Karpas-422 (cell line): ENCODE measurements around the gene MAPKAP1. TPM values are rescaled to one million over a fixed set of nuclear protein-coding genes. Genes with fewer than 3 reads are reported as not detected.

Experiments used
- DNase-seq: peaks from one replicate; pipeline ENCODE4 v3.0.0-alpha.2; 2015
- H2AFZ ChIP-seq: fragments of 200-600 bp; sonication (generic); 2 replicates; pipeline ENCODE4 v1.6.1; 2014; ENCODE audit warnings: antibody characterized with exemption, low read length, mixed read lengths
- H3K27ac ChIP-seq: fragments of 200-600 bp; sonication (generic); 2 replicates; pipeline ENCODE4 v1.5.1; 2014; ENCODE audit warnings: mild to moderate bottlenecking, low read length, moderate library complexity
- H3K27me3 ChIP-seq: fragments of 200-600 bp; sonication (generic); 2 replicates; pipeline ENCODE4 v1.6.1; 2014; ENCODE audit warnings: low read length, mixed read lengths
- H3K36me3 ChIP-seq: fragments of 200-600 bp; sonication (generic); 2 replicates; pipeline ENCODE4 v1.6.1; 2014; ENCODE audit warnings: low read length, mixed read lengths; ENCODE audit not compliant: insufficient read depth
- H3K4me1 ChIP-seq: fragments of 200-600 bp; sonication (generic); 2 replicates; pipeline ENCODE4 v1.6.1; 2014; ENCODE audit warnings: mild to moderate bottlenecking, low read length, mixed read lengths
- H3K4me2 ChIP-seq: fragments of 200-600 bp; sonication (generic); 2 replicates; pipeline ENCODE4 v1.6.1; 2014; ENCODE audit warnings: low read length, low read depth, mild to moderate bottlenecking; ENCODE audit not compliant: poor library complexity, severe bottlenecking
- H3K4me3 ChIP-seq: fragments of 200-600 bp; sonication (generic); 2 replicates; pipeline ENCODE4 v1.5.1; 2014; ENCODE audit warnings: mild to moderate bottlenecking, antibody characterized with exemption, low read length, mixed read lengths
- H3K79me2 ChIP-seq: fragments of 200-600 bp; sonication (generic); 2 replicates; pipeline ENCODE4 v1.6.1; 2014; ENCODE audit warnings: mild to moderate bottlenecking, low read length, mixed read lengths
- H3K9ac ChIP-seq: fragments of 200-600 bp; sonication (generic); 2 replicates; pipeline ENCODE4 v1.6.0; 2014; ENCODE audit warnings: low read length
- H3K9me2 ChIP-seq: fragments of 200-600 bp; sonication (generic), shearing (Covaris generic); replicated peaks from 2 replicates; pipeline ENCODE4 v1.6.0; 2014; ENCODE audit warnings: mild to moderate bottlenecking, low read length, moderate library complexity; ENCODE audit not compliant: insufficient read depth
- H3K9me3 ChIP-seq: fragments of 300-700, 200-600 bp; sonication (generic); 2 replicates; pipeline ENCODE4 v1.6.1; 2014; ENCODE audit warnings: low read length, mixed read lengths
- H4K20me1 ChIP-seq: fragments of 200-600 bp; sonication (generic); 2 replicates; pipeline ENCODE4 v1.6.1; 2014; ENCODE audit warnings: mild to moderate bottlenecking, antibody characterized with exemption, low read length, low read depth; ENCODE audit not compliant: insufficient read depth
- total RNA-seq: library from RNA; depleted of rRNA; stranded (reverse); fragments of >200 nt; shearing (Covaris generic); gene quantifications from 2 replicates; pipeline ENCODE4 v1.2.3, GENCODE V29; 2014; ENCODE audit warnings: low replicate concordance

The MAPKAP1 gene
- total RNA-seq, 1 experiment from 2014 or later, result 62.8 TPM

DNA sequence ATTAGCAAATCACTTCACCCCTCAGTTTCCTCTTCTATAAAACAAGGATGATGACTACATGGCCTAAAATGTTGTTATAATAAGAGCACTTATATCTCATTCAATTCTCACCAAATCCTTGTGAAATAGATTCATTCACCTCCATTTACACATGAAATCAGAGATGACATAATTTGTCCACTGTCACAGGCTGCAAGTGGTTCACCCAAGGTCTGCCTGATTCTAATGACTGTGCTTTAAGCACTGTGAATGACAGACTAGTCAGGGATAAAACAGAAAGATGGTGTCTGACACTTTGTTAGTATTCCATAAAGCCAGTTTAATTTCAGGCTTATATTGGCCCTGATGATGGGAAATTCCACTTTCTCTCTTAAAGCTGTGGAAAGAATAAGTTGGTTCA is 209.5 kb downstream of the MAPKAP1 start:
- peaks cover 4% of the 10 kb centered on the region; the same call in 1 of the 2 replicates for H3K79me2 ChIP-seq
- H3K9me2 ChIP-seq, result no peaks in the 10 kb centered on the region
- no peaks in the 10 kb centered on the region for H4K20me1 ChIP-seq
- peaks cover 20% of the 10 kb centered on the region for H3K4me1 ChIP-seq
- H3K9me3 ChIP-seq, result no peaks in the 10 kb centered on the region
- no peaks in the 10 kb centered on the region for H3K36me3 ChIP-seq
- no peak for DNase-seq
- no peak overlapping the region for H3K4me3 ChIP-seq
- H3K27ac ChIP-seq, result no peak overlapping the region
- no peak overlapping the region for H2AFZ ChIP-seq
- no peak overlapping the region for H3K4me2 ChIP-seq
- H3K27me3 ChIP-seq, result no peaks in the 10 kb centered on the region
- H3K9ac ChIP-seq, result no peak overlapping the region

- no peak overlapping the region for H3K4me2 ChIP-seq
- no peak overlapping the region for H3K27ac ChIP-seq
- peaks cover 20% of the 10 kb centered on the region for H3K4me1 ChIP-seq
- no peaks in the 10 kb centered on the region for H3K36me3 ChIP-seq
- no peaks in the 10 kb centered on the region for H4K20me1 ChIP-seq
- DNase-seq, result no peak
- H3K9ac ChIP-seq, result no peak overlapping the region
- no peaks in the 10 kb centered on the region for H3K9me3 ChIP-seq
- H3K27me3 ChIP-seq, result no peaks in the 10 kb centered on the region
- no peak overlapping the region for H3K4me3 ChIP-seq
- no peak overlapping the region for H2AFZ ChIP-seq
- no peaks in the 10 kb centered on the region for H3K9me2 ChIP-seq
- H3K79me2 ChIP-seq, result peaks cover 4% of the 10 kb centered on the region; the same call in 1 of the 2 replicates
Observed at GRCh38 chr9:125496313-125496834, 210.6 kb downstream of the MAPKAP1 start.

GRCh38 chr9:125495172-125496119 is 211.6 kb downstream of the MAPKAP1 start:
- Histone ChIP-seq H3K9me2 (no peaks in the 10 kb centered on the region), H3K4me1 (peaks cover 20% of the 10 kb centered on the region), H3K4me3 (no peak overlapping the region), H3K27ac (no peak overlapping the region; the same call in 1 of the 2 replicates), H3K9me3 (no peaks in the 10 kb centered on the region), H3K79me2 (peaks cover 4% of the 10 kb centered on the region; the same call in 1 of the 2 replicates), H3K36me3 (no peaks in the 10 kb centered on the region), H4K20me1 (no peaks in the 10 kb centered on the region), H3K4me2 (peak overlapping the region; percentile 24), H2AFZ (no peak overlapping the region), H3K27me3 (no peaks in the 10 kb centered on the region), H3K9ac (no peak overlapping the region)
- no peak for DNase-seq

DNA sequence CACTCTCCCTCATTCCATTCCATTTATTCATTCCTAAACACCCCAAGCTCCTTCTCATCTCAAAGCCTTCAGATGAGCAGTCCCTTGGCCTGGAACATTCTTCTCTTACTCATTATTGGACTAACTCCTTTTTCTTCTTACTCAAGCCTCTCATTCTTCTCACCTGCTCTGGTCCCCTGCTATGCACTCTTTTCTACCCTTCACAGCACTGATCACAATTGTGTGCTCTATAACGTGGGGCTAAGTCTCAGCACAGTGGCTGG is 212.4 kb downstream of the MAPKAP1 start:
- Histone ChIP-seq H3K79me2 (peaks cover 4% of the 10 kb centered on the region; the same call in 1 of the 2 replicates), H3K9me3 (no peaks in the 10 kb centered on the region), H3K9ac (no peak overlapping the region), H3K36me3 (no peaks in the 10 kb centered on the region), H3K4me1 (peaks cover 20% of the 10 kb centered on the region), H2AFZ (no peak overlapping the region), H3K9me2 (no peaks in the 10 kb centered on the region), H3K27ac (no peak overlapping the region; the same call in 1 of the 2 replicates), H4K20me1 (no peaks in the 10 kb centered on the region), H3K27me3 (no peaks in the 10 kb centered on the region), H3K4me2 (no peak overlapping the region), H3K4me3 (no peak overlapping the region)
- no peak for DNase-seq

- Histone ChIP-seq H3K79me2 (peaks cover 4% of the 10 kb centered on the region; the same call in 1 of the 2 replicates), H3K4me2 (no peak overlapping the region), H3K9ac (no peak overlapping the region), H4K20me1 (no peaks in the 10 kb centered on the region), H3K36me3 (no peaks in the 10 kb centered on the region), H3K27me3 (no peaks in the 10 kb centered on the region), H3K4me3 (no peak overlapping the region), H3K9me2 (no peaks in the 10 kb centered on the region), H3K27ac (no peak overlapping the region), H2AFZ (no peak overlapping the region), H3K4me1 (peaks cover 20% of the 10 kb centered on the region), H3K9me3 (no peaks in the 10 kb centered on the region)
- DNase-seq, result no peak
Observed at GRCh38 chr9:125493881-125494652, 212.9 kb downstream of the MAPKAP1 start.

DNA sequence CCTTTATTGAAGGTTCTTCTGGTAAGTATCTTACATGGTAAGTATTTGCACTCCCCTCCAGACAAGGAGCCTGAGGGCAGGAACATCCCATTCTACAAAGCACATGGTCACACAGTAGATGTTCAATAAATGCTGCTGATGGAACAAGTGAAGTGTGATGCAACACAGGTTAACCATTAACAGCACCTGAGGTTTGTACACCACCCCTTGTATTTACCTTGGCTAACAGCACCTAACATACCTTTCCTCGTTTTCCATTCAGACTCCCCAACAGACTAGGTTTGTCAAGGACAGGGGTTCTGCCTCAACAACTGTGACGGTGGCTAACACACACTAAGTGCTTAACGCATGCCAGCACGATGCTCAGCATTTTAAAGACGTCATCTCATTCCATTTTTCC is 213.6 kb downstream of the MAPKAP1 start:
- H3K9ac ChIP-seq, result no peak overlapping the region
- no peaks in the 10 kb centered on the region for H3K36me3 ChIP-seq
- no peak for DNase-seq

DNA sequence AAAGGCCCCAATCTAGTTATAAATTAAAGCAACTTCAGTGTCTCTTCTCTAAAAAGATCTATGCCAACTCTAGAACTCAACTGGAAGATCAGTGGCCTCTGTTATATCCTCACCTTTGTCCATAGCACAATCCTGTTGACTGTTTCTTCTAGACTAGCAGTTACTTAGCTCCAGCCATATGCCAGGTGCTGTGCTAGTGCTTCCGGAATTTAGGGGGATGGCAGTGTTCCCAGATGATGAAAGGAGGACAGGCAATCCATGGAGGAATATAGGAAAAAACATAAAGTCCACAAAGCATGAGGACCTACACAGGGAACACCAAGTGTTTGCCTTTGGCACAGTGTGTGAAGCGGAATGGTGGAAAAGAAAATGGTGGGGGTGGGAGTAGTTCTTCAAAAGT is 214.3 kb downstream of the MAPKAP1 start:
- Histone ChIP-seq H3K9me3 (no peaks in the 10 kb centered on the region), H4K20me1 (no peaks in the 10 kb centered on the region), H3K9ac (no peak overlapping the region), H3K27me3 (no peaks in the 10 kb centered on the region), H3K4me2 (no peak overlapping the region), H3K36me3 (no peaks in the 10 kb centered on the region), H3K27ac (no peak overlapping the region), H2AFZ (no peak overlapping the region), H3K4me1 (peaks cover 20% of the 10 kb centered on the region), H3K9me2 (no peaks in the 10 kb centered on the region), H3K4me3 (no peak overlapping the region), H3K79me2 (peaks cover 4% of the 10 kb centered on the region; the same call in 1 of the 2 replicates)
- no peak for DNase-seq

More for the DNA sequence above, 213.6 kb downstream of the MAPKAP1 start:
- Histone ChIP-seq H4K20me1 (no peaks in the 10 kb centered on the region), H3K9me2 (no peaks in the 10 kb centered on the region), H3K4me1 (peaks cover 20% of the 10 kb centered on the region), H3K79me2 (peaks cover 4% of the 10 kb centered on the region; the same call in 1 of the 2 replicates), H3K4me3 (no peak overlapping the region), H3K9me3 (no peaks in the 10 kb centered on the region), H3K27ac (no peak overlapping the region), H3K27me3 (no peaks in the 10 kb centered on the region), H3K4me2 (no peak overlapping the region), H2AFZ (no peak overlapping the region)

DNA sequence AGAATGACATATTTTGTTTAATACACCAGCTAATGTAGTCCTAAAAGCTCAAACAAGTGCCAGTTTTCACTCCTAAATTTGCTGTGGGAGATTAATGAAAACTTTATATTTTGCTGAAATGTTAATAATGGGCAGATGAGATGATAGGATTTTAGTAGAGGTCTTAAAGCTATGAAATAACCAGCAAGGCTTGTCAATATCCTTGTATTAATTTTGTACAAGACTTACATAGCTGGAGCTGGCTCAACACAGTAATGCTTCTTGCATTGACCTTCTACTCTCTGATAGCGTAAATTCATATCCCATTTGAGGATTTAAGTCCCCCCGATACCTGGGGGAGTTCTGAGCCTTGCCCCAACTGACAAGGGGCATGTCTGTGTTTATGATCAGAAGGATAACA is 219.2 kb downstream of the MAPKAP1 start:
- Histone ChIP-seq H3K79me2 (no peaks in the 10 kb centered on the region), H4K20me1 (no peaks in the 10 kb centered on the region), H2AFZ (no peak overlapping the region), H3K4me1 (no peaks in the 10 kb centered on the region), H3K36me3 (no peaks in the 10 kb centered on the region), H3K9ac (no peak overlapping the region), H3K4me3 (no peak overlapping the region), H3K27me3 (no peaks in the 10 kb centered on the region), H3K9me3 (no peaks in the 10 kb centered on the region), H3K4me2 (no peak overlapping the region), H3K9me2 (no peaks in the 10 kb centered on the region), H3K27ac (no peak overlapping the region)
- no peak for DNase-seq
